HG03064 (cell line): ENCODE data around the gene OBSL1.

Experiments
- ATAC-seq: cut with Tn5 transposase; IDR thresholded peaks from one replicate; pipeline ENCODE4 v1.9.1; 2021; ENCODE audit warnings: low read depth; ENCODE audit not compliant: unreplicated experiment

The OBSL1 gene

DNA sequence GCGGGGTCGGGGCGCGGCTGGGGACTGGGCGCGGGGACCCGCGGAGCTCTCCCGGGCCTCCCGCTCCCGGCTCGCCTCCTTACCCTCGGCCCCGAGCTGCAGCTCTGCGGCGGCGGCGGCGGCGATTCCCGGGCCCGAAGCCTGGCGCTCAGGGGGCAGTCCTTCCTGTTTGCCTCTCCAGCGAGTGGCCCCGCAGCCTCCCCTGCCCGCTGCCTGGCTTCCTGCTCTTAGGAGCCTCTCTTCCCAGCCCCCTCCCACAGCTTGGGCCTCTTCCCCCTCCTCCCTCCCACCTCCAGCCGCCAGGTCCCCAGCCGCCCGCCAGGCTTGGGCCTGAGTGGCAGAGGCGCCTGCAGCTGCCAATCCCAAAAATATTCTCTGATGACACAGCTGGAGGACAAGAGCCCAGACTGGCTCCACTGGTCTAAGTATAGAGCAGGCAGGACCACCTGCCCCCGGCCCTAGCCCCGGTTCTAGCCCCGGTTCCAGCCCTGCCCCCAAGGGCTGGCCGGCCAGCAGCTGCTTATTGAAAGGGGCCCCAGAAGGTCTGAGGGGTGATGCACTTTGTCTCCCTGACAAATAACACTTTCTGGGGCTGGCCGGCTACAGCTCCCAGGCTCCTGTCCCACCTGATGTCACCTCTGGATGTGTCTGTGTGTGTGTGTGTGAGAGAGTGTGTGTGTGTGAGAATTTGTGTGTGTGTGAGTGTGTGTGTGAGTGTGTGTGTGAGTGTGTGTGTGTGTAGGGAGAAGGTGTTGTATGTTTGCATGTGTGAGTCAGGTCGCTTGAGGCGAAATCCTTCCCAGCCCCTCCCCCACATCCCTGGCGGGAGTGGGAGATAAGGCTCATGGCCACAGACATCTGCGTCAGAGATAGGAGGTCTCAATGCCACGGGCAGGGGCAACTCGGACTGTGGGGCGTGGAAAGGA, at the start of gene OBSL1:
OBSL1 (minus strand) TSS at position 229 of the 926 bp plus-strand sequence. CDS start 307 bp downstream, outside the sequence.
- ATAC-seq: no peak

DNA sequence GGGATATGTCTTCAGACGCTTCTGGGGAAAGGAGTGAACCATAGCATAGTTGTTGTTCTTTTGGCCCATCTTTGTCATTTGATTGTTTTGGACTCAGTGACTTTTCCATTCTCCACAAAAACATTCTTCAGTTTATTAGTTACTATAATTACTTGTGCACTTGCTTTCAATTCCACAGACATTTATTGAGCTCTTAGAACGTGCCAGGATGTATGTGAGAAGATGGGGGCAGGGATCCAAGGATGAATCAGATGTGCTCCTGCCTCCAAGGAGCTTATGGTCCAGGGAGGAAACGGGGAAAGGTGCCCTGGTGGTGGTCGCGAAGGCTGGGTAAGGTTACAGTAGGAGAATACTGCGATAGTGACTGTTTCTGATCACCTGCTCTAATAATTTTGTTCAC, 49.2 kb upstream of the OBSL1 start:
- ATAC-seq: no peak

DNA sequence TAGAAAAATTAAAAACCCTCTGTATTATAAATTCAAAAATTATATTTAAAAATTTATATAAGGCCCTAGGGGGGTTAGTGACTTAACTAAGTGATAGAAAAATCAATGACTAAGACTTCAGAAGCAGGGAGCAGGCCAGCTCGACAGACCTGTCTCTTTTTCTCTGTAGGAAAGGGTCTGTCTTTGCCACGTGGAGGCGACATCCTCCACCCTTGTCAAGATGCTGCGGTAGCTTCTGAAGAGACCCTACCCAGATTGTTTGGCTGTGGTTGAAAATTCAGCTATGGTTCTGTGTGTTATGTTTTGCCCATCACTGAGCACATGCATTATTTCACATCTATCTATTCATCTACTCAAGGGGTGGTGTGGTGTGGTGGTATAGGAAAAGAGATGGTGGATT, 47.9 kb upstream of the OBSL1 start:
- no peak for ATAC-seq

DNA sequence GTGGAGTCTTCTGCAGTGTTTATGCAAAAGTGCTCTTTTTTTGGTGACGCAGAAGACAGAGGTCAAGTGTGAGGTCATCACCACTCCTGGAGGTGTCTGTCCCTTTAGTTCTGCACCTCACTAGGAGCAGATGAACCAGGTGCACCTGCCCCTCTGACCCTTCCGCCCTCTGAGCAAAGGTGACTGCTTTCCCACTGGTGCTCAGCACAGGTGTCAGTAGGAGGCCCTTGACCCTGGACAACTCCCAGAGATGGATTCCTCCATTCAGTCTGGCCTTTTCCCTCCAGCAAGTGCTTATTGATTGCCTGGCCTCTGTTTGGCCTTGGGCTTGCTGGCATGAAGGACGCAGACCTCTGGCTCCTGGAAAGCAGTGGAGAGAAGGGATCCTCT, 47.4 kb upstream of the OBSL1 start:
- no peak for ATAC-seq

DNA sequence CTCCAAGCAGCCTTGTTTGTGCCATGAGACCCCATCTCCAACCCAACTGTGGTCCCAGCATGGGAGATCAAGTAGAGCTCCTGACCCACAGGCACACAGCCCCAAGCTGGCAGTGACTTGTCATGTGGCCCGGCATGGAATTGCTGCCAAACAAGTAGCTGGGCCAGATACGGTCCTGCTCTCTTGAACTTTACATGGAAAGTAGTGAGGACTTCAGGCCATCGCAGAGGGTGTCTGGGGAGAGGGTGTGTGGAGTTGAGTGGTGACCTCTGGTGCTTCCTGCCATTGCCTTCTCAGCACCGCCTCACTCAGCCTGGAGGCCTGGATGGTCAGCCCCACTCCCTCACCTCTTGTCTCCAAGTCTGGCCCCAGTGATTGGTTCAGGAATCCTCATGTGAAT, 45.2 kb upstream of the OBSL1 start:
- no peak for ATAC-seq

DNA sequence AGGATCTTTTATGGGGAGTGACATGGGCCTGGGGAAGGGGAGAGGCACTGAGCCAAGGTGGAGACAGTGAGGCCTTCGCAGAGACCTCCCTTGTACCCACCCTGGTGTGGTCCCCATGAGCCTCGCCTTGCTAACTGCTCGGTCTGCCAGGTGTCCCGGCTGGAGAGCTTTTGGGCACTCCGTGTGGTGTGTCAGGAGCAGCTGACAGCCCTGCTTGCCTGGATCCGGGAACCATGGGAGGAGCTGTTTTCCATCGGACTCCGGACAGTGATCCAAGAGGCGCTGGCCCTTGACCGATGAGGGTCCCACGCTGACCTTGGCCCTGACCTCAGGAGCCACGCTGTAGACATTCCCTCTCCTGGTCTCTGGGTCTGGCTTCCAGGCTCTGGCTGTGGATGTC, 44.6 kb upstream of the OBSL1 start:
- no peak for ATAC-seq

DNA sequence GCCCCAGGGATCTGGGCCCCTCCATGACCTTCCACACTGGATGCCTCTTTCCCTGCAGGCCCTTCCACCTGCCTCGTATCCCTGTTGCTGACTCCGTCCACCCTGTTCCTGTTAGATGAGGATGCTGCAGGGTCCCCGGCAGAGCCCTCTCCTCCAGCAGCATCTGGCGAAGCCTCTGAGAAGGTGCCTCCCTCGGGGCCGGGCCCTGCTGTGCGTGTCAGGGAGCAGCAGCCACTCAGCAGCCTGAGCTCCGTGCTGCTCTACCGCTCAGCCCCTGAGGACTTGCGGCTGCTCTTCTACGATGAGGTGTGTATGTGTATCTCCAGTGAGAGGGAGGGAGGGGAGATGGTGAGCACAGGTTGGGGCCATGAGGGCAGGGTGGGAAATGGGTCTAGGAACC, 43.7 kb upstream of the OBSL1 start:
- ATAC-seq: no peak

DNA sequence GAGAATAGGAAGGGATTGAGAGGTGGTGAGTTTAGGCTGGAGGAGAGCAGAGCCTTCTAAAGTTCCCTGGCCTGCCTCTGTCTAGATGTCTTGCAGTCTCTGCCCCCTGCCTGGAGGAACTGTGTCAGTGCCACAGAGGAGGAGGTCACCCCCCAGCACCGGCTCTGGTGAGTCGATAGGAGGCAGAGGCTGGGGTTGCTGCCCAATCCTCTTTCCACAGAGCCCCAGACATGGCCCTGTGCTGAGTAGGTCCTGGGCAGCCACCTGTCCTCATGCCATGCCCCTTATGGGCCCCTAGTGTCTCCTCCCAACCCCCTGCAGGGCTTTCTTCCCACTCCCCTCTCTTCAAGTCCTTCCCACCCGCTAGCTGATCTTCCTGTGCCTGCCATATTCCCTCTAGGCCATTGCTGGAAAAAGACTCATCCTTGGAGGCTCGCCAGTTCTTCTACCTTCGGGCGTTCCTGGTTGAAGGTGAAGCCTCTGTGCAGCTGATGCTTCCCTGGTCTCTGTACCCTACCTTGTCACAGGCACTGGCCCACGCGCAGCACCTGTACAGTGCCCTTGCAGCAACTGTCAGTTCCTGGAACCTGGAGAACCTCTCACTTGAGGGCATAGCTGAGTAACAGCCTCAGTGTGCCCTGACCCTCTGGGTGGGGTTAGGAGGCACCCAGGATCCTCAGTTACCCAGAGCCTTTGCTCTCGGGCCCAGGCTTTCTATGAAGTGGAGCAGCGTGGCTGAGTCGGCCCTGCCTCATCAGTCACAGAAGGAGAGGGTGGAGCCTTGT, 42.9 kb upstream of the OBSL1 start:
- ATAC-seq: no peak

DNA sequence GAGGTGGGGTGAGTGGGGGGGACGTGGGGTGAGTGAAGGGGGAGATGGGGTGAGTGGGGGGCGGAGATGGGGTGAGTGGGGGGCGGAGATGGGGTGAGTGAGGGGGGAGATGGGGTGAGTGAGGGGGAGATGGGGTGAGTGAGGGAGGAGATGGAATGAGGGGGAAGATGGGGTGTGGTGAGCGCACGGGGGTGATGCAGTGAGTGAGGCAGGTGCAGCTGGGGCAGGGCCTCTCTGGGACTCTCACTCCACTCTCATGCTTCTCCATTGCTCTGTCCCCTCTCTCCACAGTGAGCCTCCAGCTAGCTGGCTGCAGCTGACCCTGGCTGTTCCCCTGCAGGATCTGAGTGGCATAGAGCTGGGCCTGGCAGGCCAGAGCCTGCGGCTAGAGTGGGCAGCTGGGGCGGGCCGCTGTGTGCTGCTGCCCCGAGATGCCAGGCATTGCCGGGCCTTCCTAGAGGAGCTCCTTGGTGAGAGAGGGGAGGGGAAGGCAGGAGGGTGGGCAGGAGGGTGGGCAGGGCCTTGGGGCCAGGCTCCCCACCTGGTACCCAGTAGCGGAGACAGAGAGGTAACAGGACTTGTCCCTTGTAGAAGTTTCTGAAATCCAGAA, 42.2 kb upstream of the OBSL1 start:
- no peak for ATAC-seq

DNA sequence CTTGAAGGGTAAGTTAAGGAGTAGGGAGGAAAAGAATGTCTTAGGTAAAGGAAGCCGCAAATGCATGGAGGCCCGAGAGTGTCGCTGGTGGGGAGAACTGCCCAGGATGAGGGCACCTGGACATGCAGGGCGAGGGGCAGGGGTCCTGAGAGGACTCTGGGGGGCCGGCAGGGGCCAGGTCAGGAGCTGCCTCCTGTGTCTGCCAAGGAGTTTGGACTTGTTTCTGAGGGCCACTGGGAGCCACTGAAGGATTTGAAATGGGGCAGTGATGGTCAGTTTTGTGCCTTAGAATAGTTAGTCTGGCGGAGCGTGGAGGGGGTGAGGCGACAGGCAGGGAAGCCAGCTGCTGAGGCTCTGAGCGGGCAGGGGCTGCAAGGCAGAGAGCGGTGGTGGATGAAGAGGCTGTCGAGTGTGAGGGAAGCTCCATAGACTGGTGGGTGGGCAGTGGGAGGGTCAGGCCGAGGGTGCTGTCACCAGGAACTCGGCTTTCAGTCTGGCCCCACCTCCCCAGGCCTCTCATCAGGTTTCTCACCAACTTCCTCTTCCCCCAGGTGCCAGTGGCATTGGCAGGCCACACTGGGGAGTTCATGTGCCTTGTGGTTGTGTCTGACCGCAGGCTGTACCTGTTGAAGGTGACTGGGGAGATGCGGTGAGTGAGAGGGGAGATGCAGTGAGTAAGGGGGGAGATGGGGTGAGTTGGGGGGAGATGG, 41.4 kb upstream of the OBSL1 start:
- ATAC-seq: no peak

DNA sequence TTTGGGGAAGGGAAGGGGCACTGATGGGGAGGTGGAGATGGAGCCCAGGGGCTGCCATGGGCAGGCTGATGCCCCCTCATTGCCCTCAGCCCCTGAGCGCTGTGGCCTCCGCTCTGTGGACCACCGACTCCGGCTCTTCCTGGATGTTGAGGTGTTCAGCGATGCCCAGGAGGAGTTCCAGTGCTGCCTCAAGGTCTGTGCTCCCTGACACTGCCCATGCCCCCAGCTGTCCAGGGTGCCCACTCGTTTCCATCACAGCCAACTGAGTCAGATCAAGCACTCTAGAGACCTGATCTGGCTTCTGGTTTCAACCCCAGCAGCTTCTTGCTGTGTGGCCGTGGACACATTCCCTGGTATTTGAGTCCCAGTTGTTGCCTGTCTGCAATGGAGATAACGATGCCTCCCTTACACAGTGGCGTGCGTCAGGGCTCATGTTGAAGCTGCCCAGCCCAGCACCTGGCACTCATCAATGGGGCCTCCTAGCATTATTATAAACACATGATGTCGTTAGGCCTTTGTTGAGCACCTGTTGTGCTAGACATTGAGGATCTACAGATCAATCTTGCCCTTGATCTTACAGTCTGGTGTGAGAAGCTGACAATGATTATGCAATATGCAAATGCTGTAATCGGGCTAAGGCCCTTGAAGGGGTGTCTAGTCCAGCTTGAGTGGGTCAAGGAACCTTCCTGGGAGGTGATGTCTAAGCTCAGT, 40.7 kb upstream of the OBSL1 start:
- no peak for ATAC-seq

DNA sequence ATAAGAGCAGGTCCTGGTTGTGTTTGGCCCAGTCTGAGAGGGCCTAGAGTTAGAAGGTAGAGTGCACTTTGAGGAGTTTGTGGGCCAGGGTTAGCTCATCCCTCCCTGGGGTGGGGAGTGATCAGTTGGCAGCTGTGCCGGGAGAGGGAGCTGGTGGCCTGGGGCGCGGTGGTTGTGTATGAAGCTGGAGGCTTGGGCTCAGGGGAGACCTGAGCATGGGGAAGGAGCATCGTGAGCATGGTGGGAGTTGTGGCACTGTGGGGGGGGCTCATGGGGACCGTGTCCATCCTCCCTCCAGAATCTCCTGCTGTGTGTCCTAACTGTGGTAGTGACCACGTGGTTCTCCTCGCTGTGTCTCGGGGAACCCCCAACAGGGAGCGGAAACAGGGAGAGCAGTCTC, 40.0 kb upstream of the OBSL1 start:
- ATAC-seq: no peak

DNA sequence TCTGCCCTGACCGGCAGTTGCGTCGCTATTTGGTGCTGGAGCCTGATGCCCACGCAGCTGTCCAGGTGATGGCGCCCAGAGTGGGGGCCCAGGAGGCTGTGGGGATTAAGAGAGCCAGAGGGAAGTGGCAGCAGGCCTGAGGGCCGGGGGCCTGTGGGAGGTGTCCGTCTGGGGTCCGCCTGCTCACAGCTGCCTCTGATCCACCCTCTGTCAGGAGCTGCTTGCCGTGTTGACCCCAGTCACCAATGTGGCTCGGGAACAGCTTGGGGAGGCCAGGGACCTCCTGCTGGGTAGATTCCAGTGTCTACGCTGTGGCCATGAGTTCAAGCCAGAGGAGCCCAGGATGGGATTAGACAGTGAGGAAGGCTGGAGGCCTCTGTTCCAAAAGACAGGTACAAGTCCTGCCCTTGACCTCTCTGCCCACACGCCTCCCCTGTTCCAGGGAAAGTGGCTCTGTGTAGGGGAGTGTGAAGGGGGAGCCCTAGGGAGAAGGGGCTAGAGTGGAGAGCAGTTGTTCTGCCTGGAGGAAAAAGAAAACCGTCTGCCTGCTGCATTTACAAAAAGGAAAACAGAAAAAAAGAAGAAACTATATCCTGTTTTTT, 37.9 kb upstream of the OBSL1 start:
- ATAC-seq: no peak

DNA sequence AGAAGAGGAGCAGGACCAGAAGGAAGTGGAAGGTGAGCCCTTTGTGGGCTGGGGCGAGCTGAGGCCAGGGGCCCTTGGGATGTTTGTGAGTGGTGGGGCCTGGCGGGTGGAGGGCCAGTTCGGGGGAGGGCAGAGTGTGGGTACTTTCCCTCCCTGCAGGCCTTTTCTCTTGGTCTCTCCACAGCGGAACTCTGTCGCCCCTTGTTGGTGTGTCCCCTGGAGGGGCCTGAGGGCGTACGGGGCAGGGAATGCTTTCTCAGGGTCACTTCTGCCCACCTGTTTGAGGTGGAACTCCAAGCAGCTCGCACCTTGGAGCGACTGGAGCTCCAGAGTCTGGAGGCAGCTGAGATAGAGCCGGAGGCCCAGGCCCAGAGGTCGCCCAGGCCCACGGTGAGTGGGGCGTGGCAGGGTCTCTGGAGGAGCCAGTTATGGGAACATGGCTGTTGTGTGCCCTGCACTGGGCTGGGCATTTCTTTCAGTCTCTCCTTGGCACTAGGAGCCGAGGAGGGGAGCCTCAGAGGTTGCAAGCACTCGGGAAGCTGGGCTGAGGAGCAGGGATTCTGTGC, 37.1 kb upstream of the OBSL1 start:
- ATAC-seq: no peak

DNA sequence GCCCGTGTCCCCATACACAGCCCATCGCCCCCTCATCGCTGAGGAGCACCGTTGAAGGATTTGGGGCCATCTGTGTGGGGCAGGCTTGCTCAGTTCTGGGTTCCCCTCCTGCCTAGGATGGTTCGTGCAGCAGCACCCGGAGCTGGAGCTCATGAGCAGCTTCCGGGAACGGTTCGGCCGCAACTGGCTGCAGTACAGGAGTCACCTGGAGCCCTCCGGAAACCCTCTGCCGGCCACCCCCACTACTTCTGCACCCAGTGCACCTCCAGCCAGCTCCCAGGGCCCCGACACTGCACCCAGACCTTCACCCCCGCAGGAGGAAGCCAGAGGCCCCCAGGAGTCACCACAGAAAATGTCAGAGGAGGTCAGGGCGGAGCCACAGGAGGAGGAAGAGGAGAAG, 36.6 kb upstream of the OBSL1 start:
- ATAC-seq: no peak

DNA sequence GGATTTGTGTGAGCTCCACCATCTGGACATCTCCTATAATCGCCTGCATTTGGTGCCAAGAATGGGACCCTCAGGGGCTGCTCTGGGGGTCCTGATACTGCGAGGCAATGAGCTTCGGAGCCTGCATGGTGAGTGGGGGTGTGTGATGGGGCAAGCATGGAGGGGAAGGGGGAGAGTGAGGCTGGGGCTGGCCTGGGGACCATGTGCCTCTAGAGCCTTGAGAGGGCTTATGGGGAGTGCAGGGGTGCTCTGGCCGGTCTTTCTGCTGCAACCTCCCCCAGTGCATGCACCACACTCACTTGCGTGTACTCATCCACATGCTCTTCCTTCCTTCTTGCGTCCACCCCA, 34.2 kb upstream of the OBSL1 start:
- no peak for ATAC-seq

DNA sequence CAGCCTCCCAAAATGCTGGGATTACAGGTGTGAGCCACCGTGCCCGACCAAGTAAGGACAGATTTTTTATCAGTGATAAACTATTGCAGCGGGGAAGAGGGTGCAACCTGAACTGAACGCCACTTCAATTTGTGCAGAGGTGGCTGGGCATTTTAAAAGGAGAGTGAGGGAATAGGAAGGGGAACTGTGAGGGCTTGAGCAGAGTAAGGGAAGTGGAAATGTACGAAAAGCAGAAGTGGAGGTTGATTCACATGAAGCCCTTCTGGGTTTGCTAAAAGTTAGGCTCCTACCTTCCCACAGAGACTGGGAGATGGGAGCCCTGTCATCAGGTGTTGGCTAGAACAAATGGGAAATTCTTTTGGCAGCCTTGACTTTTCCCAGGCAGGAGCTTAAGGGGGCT, 32.4 kb upstream of the OBSL1 start:
- ATAC-seq: no peak

DNA sequence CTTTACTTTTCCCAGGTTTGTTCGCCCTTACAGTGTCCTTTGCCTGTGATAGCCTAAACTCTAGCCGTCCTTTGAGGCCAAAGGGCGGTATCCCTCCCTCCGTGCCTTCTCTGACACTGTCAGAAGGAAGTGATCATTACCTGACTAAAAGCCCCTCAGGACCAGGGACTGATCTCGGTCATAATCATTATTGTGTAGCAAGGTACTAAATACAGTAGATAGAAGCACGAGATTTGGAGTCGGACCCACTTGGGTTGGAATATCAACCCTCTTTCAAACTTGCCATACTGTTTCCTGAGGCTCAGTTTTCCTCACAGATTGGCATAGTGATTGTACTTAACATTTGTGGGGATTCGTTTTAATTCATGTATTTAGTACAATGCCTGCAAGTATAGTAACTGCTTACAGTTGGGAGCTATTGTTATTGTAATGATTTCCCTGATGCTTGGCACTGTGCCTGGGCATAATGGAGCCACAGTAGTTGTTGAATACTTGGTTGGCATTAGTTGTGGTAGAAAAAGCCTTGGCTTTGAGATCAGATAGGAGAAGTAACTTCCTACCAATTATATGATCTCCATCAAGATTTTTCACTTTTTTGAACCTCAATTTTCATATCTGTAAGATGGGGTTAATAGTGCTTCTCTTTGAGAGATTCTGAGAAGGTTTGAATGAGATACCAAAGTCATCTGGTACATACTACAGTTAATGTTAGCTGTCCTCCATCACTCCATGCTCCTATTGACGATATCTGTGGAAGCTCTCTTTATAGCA, 27.2 kb upstream of the OBSL1 start:
- no peak for ATAC-seq
